Aorta (tissue), 5 donors: ENCODE data around the gene ITGB1BP1. TPM values are rescaled to one million over a fixed set of nuclear protein-coding genes. Genes with fewer than 3 reads are reported as not detected.
A peak's percentile ranks its signal among the peaks of the same experiment; 100 is the strongest.

Source experiments
- ATAC-seq: fragments of 200-7000 bp; cut with Tn5 transposase; one replicate; pipeline ENCODE4 v1.9.1; 2022; ENCODE audit warnings: moderate library complexity; ENCODE audit not compliant: low FRiP score
- DNase-seq, 2 donors: peaks; one replicate each; pipeline ENCODE4 v3.0.0-alpha.2; 2020
- H3K27ac ChIP-seq, 2 donors: one replicate each; pipeline ENCODE4 v1.5.1; 2013; ENCODE audit warnings: low read length in 2 of 2, mild to moderate bottlenecking in 2 of 2, moderate library complexity in 2 of 2, control low read depth in 1 of 2, inconsistent platforms in 1 of 2, low read depth in 1 of 2
- H3K27me3 ChIP-seq, 2 donors: one replicate each; pipeline ENCODE4 v1.6.1; 2013; ENCODE audit warnings: control low read depth in 1 of 2, low read length in 1 of 2, mild to moderate bottlenecking in 1 of 2, moderate library complexity in 1 of 2; ENCODE audit not compliant: insufficient read depth in 2 of 2, control insufficient read depth in 1 of 2
- H3K36me3 ChIP-seq, 2 donors: one replicate each; pipeline ENCODE4 v1.6.1; 2013; ENCODE audit warnings: control low read depth in 1 of 2, low read length in 1 of 2, mild to moderate bottlenecking in 1 of 2; ENCODE audit not compliant: insufficient read depth in 2 of 2, control insufficient read depth in 1 of 2
- H3K4me1 ChIP-seq, 2 donors: one replicate each; pipeline ENCODE4 v1.6.1; 2013; ENCODE audit warnings: low read length in 2 of 2, control low read depth in 1 of 2, mild to moderate bottlenecking in 1 of 2, moderate library complexity in 1 of 2; ENCODE audit not compliant: insufficient read depth in 2 of 2, control insufficient read depth in 1 of 2
- H3K4me3 ChIP-seq, 2 donors: one replicate each; pipeline ENCODE4 v1.5.1; 2013; ENCODE audit warnings: low read length in 2 of 2, control low read depth in 1 of 2, mild to moderate bottlenecking in 1 of 2
- H3K9me3 ChIP-seq: one replicate; pipeline ENCODE4 v1.6.1; 2013; ENCODE audit warnings: mild to moderate bottlenecking, low read length; ENCODE audit not compliant: control insufficient read depth
- WGBS, 2 donors: extraction: QIAGEN DNeasy Blood & Tissue Kit; methylation state at CpG; one replicate each; pipeline ENCODE4 v1.1.7; 2013; 5-methylcytosine and 5-hydroxymethylcytosine counted together
- intact Hi-C, 2 donors: fragments of 100-400 bp; cut with DNase I; formaldehyde crosslinking; loops; one replicate each; pipeline versions ENCODE4 v1.14.2 to v1.15.0; 2022
- polyA plus RNA-seq, 2 donors: library from polyadenylated mRNA; stranded (reverse); fragments of 200-250 nt; gene quantifications; one replicate each; pipeline ENCODE4 v1.2.3, GENCODE V29; 2013
- total RNA-seq, 2 donors: library from RNA; stranded (reverse); fragmentation: NEBNext Ultra II Directional; extraction: Animal tissue kit (Norgen Biotek cat#: 25700); gene quantifications; one replicate each; pipeline ENCODE4 v1.2.1, GENCODE V29; 2021
- donor health status: healthy with polysubstance abuse.
- donor health status: Bipolar disorder and iron deficiency.
- donor health status: DM: no; HTN: no; CAD: no.
- donor health status: DM: no; HTN: no; CAD: no.
- donor health status: DM: yes; HTN: yes; CAD: no.

Gene ITGB1BP1
- total and polyA plus RNA-seq, 4 donors = 112 to 168 (median 136) TPM

DNA sequence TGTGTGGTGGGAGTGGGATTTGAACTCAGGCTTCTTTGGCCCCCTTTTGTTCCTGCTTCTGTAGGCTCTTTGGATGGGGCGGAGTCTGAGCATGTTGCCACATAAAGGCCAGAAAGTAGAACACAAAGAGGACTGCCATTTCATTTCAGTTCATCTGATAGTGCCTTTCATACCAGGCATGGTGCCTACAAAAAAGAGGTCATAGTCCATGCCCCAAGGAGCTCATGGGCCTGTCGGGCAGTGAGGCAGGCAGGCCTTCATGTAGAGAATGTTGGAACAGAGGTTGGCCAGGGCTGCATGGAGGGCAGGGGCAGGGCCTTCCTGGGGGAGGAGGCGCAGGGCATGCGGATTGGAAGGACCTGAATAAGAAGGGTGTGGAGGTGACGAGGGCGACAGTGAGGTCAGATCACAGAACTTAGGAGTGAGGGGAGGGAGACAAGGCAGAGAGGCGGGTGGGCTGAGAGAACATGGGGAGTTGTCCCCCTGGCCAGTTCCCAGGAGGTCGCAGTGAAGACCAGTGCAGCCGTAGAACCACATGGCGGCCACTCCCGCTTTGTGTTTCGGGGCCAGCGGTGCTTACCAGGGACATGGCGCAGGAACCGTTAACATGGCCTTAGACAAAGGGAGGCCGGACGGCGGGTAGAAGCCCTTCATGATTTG, 49.1 kb downstream of the ITGB1BP1 start:
- no peak for ATAC-seq

DNA sequence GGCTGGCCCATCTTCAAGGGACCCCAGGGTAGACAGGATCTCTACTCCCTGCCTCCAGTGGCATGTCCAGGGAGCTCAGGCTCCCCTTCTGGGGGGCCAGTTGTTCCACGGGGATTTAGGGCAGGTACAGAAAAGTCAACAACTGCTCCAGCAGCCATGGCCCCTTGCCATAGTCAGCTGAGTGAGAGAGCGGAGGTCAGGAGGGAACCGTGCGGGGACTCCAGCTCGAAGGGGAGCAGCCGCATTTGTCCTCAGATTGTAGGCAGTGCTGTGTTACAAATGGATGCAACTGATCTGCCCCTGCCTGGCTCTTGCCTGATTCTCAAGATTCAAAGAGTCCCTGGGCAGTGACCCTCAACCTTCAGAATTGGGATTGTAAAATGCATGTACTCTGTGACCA, 49.9 kb downstream of the ITGB1BP1 start:
- H3K9me3 ChIP-seq = no peaks in the 10 kb centered on the region
- H3K4me1 ChIP-seq = no peaks in the 10 kb centered on the region
- H3K27me3 ChIP-seq = no peaks in the 10 kb centered on the region
- DNase-seq (no peak), ATAC-seq (no peak)
- H3K27ac ChIP-seq = no peak overlapping the region
- H3K4me3 ChIP-seq = no peak overlapping the region
- no peaks in the 10 kb centered on the region for H3K36me3 ChIP-seq
- intact Hi-C loops = no loop called here
- WGBS, 2 donors = 65 to 69% methylated on average over 6 of the region's 6 CpGs

More for the DNA sequence above, 49.1 kb downstream of the ITGB1BP1 start:
- Histone ChIP-seq H3K9me3 (no peaks in the 10 kb centered on the region), H3K36me3 (no peaks in the 10 kb centered on the region), H3K27me3 (no peaks in the 10 kb centered on the region), H3K27ac (no peak overlapping the region), H3K4me1 (no peaks in the 10 kb centered on the region), H3K4me3 (no peak overlapping the region)
- 91 to 95% methylated on average over 18 of the region's 18 CpGs for WGBS, 2 donors
- intact Hi-C loops = no loop called here
- no peak for DNase-seq

DNA sequence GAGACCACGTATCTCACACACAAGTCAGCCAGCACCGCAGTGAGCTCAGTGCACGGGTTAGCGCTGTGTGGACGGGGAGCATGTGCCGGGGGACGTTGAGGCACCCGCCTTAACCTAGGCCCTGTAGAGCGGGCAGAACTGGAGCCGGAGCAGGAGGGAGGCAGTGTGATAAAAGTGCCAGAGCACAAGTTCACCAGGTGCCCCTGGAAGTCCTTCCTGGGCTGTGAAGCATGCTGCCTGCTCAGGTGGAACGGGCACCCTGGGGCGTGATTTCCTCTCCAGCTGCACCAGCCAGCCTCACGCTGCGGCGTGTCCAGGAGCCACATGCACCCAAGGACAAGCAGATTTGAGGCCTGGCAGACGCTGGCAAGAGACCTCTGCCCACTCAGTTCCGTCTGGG, 50.3 kb downstream of the ITGB1BP1 start:
- intact Hi-C loops = no loop called here
- no peaks in the 10 kb centered on the region for H3K4me1 ChIP-seq
- ATAC-seq (no peak), DNase-seq (no peak)
- no peak overlapping the region for H3K4me3 ChIP-seq
- 89 to 94% methylated on average over 17 of the region's 17 CpGs for WGBS, 2 donors
- no peaks in the 10 kb centered on the region for H3K9me3 ChIP-seq
- H3K27ac ChIP-seq = no peak overlapping the region
- H3K36me3 ChIP-seq = no peaks in the 10 kb centered on the region
- H3K27me3 ChIP-seq = no peaks in the 10 kb centered on the region

DNA sequence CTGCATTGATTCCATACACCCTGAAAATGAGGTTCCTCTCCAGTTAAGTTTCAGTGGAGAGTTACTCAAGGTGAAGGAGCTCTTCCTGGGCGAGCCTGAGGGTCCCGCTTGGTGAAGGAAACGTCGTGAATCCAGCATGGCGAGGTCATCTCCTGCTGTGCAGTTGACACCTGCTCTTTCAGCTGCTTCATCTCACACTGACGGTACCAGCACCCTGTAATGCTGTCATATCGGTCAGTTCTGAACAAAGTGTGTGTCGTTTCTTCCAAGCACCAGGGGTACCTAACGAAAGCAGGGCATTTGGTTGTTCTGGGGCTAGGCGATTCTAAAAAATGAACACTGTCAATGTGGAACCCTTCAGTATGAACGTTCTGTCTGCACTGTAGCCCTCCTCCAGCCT, 52.6 kb downstream of the ITGB1BP1 start:
- Histone ChIP-seq H3K4me1 (no peaks in the 10 kb centered on the region), H3K9me3 (no peaks in the 10 kb centered on the region), H3K27ac (no peak overlapping the region), H3K27me3 (no peaks in the 10 kb centered on the region), H3K4me3 (no peak overlapping the region), H3K36me3 (no peaks in the 10 kb centered on the region)
- no peak for ATAC-seq
- 82 to 85% methylated on average over 11 of the region's 11 CpGs for WGBS, 2 donors
- no peak for DNase-seq
- intact Hi-C loops = no loop called here

DNA sequence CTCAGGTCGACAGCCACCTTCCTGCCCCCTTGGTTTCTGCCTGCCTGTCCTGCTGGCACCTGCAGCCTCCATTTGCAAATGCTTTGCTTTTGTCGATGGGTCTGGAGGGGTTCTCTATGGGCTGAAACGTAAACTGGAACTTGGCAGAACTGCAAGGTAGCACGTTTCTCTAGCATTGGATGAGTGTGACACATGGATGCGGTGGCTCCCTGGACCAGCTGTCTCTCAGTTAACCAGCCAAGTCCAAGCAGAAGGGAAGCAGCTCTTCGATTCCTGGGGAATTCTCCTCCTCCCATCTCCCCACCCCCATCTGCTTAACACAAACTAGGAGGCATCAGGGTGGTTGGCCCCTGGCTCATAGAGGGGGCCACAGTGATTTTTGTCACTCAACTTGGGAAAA, 57.3 kb downstream of the ITGB1BP1 start:
- no peaks in the 10 kb centered on the region for H3K9me3 ChIP-seq
- H3K36me3 ChIP-seq = peaks cover 0 to 3% of the 10 kb centered on the region in 2 donors
- H3K4me3 ChIP-seq = no peak overlapping the region
- H3K27me3 ChIP-seq = no peaks in the 10 kb centered on the region
- no peak overlapping the region for H3K27ac ChIP-seq
- H3K4me1 ChIP-seq = no peaks in the 10 kb centered on the region
- DNase-seq = no peak
- intact Hi-C loops = no loop called here
- ATAC-seq = no peak
- WGBS, 2 donors = 78 to 83% methylated on average over 6 of the region's 6 CpGs

DNA sequence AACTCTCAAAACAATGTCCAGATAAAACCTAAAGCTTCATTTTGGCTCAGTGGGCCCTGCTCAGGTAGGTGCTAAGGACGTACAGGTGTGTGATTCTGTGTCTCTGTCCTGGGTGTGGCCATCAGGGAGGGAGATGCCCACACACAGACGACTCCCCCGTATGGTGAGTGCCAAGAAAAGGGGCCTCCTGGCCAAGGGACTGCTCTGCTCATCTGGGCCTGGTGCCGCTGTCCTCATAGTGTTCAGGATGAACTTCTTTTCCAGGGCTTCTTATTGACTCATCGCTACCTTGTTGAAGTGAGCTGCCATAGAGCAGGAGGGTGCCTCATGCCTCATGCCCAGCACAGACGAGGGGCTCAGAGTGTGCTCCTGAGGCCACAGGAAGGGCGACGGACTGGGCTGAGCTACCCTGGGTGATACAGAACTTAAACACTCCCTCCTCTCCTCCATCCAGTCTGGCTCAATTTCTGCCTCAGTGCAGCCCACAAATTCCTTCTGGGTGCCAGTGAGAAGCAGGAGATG, 57.8 kb downstream of the ITGB1BP1 start:
- H3K9me3 ChIP-seq = no peaks in the 10 kb centered on the region
- H3K27ac ChIP-seq = no peak overlapping the region
- H3K4me3 ChIP-seq = no peak overlapping the region
- DNase-seq (no peak), ATAC-seq (peak; percentile 16)
- no peaks in the 10 kb centered on the region for H3K27me3 ChIP-seq
- H3K36me3 ChIP-seq = peaks cover 0 to 3% of the 10 kb centered on the region in 2 donors
- no peaks in the 10 kb centered on the region for H3K4me1 ChIP-seq
- 83 to 86% methylated on average over 8 of the region's 8 CpGs for WGBS, 2 donors
- intact Hi-C loops = no loop called here

DNA sequence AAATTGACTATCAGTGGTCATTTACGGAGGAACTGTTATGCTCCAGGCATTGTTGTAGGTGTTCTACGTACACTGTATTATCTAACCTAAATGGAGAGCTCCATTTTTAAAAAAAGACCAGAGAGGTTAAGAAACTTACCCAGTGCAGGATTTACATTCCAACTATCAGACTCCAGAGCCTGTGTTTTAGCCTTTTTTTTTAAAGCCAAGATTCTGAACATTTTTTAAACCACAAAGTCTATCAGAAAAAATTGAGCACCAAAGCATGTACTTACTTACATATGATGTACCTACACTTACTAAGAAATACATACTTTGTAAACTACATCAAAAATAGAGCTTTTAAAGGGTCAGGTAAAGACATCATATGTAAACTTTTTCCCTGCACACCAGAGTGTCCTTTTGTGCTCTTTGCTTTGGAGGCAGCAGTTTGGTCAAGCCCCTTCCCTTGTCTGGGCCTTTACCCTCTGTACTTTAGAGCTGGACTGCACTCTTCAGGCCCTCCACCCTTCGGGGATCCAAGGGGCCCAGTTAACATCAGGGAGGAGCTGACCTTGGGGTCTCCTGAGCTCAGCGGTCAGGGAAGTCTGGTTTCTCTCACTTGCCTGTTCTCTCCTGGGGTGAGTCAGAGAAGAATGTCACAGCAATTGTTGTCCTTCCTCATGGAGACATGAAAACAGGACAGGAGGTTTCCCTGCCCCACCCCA, 58.4 kb downstream of the ITGB1BP1 start:
- intact Hi-C loops = no loop called here
- no peaks in the 10 kb centered on the region for H3K9me3 ChIP-seq
- 62 to 63% methylated on average over 4 of the region's 4 CpGs for WGBS, 2 donors
- DNase-seq (no peak), ATAC-seq (no peak)
- no peaks in the 10 kb centered on the region for H3K4me1 ChIP-seq
- H3K27me3 ChIP-seq = no peaks in the 10 kb centered on the region
- H3K4me3 ChIP-seq = no peak overlapping the region
- peaks cover 0 to 3% of the 10 kb centered on the region in 2 donors for H3K36me3 ChIP-seq
- H3K27ac ChIP-seq = no peak overlapping the region

DNA sequence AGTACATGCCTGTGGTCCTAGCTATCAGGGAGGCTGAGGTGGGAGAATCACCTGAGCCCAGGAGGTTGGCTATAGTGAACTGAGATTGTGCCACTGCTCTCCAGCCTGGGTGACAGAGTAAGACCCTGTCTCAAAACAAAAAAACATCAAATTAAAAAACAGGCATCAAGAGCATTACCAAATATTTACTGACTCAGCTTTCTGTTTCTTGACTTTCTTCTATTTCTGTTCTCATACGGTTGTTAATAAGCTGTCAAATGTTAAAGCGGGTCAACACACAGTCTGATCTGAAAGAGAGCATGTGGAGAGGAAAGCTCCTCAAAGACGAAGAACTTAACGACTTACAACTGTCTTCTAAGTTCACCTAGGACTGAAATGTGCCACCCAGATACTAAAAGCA, 59.0 kb downstream of the ITGB1BP1 start:
- ATAC-seq (no peak), DNase-seq (no peak)
- H3K4me1 ChIP-seq = no peaks in the 10 kb centered on the region
- 70 to 74% methylated on average over 4 of the region's 4 CpGs for WGBS, 2 donors
- peaks cover 0 to 6% of the 10 kb centered on the region in 2 donors for H3K36me3 ChIP-seq
- H3K9me3 ChIP-seq = no peaks in the 10 kb centered on the region
- no peaks in the 10 kb centered on the region for H3K27me3 ChIP-seq
- H3K27ac ChIP-seq = no peak overlapping the region
- H3K4me3 ChIP-seq = no peak overlapping the region
- intact Hi-C loops = no loop called here

DNA sequence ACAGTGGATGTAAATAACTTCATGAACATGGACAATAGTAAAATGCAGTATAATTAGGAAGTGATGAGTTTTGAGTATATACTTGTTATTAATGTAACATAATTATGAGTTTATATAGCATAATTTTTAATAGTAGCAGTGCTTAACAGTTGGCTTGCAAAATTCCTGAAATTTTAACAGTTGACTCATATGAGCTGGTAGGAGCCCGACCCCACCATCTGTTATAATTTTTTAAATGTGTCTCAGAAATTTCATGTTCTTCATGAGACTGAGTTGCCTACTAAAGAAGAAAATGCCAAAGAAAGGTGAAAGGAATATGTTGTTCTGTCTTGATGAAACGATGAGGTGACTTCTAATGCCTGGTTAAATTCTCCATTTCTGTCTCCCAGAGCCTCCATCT, 62.6 kb downstream of the ITGB1BP1 start:
- no peaks in the 10 kb centered on the region for H3K27me3 ChIP-seq
- H3K4me3 ChIP-seq = no peak overlapping the region
- 60 to 72% methylated on average over 2 of the region's 2 CpGs for WGBS, 2 donors
- no peaks in the 10 kb centered on the region for H3K4me1 ChIP-seq
- DNase-seq (no peak), ATAC-seq (no peak)
- no peaks in the 10 kb centered on the region for H3K9me3 ChIP-seq
- intact Hi-C loops = no loop called here
- no peak overlapping the region for H3K27ac ChIP-seq
- peaks cover 2 to 20% of the 10 kb centered on the region in 2 donors for H3K36me3 ChIP-seq
